GM20000 (cell line): Measurements from ENCODE around the gene KCND2.

Source experiments
- DNase-seq: peaks from one replicate; pipeline ENCODE4 v3.0.0; 2012; ENCODE audit warnings: low spot score
- TF ChIP-seq, protein P1 (sequence below): IDR thresholded peaks from 2 replicates; pipeline ENCODE4 v1.5.1; 2012; ENCODE audit warnings: mild to moderate bottlenecking, control low read depth; ENCODE audit errors: extremely low read depth, missing control alignments

Gene KCND2

DNA sequence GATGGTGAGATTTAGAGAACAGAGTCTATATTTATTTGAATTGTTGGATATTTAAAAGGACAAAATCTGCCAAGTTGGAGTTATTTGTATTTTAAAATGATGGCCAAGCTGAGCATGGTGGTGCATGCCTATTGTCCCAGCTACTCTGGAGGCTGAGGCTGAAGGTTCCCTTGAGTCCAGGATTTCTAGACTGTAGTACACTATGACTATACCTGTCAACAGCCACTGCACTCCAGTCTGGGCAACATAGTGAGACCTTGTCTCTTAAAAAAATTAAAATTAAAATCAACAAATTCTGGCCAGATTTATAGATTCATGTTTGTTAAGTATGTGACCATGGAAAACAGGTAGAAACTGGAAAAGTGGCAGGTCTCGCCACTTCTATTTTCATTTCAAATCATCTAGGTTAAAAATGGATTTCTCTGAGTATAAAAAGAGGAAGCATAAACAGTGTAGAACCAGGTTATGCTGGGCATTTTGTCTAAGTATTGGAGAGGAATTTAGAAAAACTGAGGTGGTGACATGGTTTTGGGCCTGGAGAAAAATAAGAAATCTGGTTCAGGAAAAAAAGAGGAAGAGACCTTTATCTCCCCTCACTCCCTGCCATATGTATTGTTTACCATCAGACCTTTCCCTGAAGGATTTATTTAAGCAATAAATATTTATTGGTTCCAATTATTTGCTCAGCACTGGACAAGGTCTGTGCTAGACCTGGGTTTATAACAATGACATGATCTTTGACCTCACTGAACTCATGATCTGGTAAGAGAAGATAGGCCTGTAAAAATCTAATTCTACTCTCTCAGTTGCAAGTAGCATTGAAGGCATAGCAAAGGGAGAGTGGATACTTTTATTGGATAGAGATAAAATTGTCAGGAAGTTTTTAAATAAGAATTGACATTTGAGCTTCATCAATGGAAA lies 450.8 kb downstream of the KCND2 start:
- no peak for DNase-seq
- TF ChIP-seq, protein P1, sequence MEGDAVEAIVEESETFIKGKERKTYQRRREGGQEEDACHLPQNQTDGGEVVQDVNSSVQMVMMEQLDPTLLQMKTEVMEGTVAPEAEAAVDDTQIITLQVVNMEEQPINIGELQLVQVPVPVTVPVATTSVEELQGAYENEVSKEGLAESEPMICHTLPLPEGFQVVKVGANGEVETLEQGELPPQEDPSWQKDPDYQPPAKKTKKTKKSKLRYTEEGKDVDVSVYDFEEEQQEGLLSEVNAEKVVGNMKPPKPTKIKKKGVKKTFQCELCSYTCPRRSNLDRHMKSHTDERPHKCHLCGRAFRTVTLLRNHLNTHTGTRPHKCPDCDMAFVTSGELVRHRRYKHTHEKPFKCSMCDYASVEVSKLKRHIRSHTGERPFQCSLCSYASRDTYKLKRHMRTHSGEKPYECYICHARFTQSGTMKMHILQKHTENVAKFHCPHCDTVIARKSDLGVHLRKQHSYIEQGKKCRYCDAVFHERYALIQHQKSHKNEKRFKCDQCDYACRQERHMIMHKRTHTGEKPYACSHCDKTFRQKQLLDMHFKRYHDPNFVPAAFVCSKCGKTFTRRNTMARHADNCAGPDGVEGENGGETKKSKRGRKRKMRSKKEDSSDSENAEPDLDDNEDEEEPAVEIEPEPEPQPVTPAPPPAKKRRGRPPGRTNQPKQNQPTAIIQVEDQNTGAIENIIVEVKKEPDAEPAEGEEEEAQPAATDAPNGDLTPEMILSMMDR, result no peak

DNA sequence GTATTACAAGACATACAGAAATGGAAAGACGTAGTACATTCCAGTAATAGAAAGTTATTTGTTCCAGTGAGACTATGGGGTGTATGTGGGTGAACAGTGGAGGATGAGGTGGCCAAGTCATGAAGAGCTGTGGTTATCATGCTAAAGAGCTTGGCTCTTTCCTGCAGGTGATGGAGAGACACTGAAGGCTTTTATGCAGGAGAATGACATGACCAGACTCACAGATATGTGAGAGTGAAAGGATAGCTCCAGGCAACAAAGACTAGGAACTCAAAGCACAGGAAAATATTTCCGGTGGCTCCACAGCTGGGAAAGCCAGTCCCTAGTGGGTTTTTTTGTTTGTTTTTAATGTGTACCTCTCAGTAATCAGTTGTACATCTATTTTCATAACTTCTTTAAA lies 451.5 kb downstream of the KCND2 start:
- DNase-seq, result no peak
- TF ChIP-seq, protein P1, result no peak

DNA sequence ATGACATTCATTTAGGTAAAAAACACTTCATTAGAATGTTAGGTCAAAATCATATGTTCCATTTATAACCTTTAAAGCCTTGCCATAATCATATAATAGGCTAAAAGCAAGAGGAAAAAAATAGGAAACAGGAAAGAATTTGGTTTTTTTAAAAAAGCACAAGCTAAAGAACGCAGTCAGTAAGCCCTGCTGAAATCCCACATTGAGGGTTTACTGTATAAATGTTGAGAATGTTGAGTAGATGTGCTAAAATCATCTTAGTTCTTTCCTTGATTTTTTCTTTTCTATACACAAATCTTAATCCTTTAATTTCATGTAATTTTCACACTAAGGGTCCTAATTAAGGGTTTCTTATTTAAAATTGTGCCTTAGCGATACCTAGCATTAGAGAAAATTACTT lies 452.0 kb downstream of the KCND2 start:
- DNase-seq, result no peak
- TF ChIP-seq, protein P1, result no peak

DNA sequence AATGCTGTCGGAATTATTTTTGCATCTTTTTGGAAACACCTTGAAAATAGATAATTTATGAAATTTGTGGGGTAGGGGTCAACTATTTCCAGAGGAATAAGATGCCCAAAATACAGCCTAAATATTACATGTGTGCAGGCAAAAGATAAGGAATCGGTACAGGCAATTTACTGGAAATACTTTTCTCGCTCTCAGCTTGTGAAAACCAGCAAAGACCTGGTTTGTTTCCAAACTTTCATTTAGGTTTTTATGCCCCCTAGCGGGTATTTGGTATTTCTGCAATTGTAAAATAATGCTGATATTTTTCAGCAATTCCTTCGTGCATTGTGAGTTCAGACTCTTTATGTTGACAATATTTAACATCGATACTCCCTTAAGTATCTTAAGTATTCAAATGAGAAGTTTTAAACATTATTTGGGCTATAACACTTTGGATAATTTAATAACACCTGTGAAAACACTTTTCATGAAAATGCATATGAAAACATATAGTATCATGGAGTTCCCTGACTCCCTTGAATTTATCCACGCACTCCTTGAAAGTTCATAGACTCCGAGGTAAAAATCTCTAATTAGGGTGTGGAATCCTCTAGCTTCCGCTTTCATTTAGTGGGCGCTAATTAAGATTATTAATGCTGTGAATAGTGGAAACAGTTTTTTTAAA lies 452.5 kb downstream of the KCND2 start:
- peak; percentile 27 for DNase-seq
- TF ChIP-seq, protein P1, result peak; percentile 23

DNA sequence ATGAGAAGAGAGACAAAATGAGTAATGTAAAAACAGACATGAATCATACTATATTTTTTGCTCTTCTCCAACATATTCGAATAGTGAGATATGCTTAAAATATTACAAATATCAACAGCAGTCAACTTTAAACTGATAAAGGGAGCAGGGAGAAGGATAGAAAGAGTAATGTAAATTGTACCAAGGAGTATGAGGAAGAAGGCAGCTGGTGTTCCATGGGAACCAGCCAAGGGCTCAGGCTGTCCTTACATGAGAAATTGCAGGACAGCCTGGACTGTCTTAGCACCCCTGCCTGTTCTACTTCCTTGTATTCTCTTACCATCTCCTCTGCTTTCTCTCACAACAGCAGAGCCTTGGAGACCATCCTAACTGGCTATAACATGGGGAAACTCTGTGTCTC lies 456.3 kb downstream of the KCND2 start:
- TF ChIP-seq, protein P1, result no peak
- no peak for DNase-seq

DNA sequence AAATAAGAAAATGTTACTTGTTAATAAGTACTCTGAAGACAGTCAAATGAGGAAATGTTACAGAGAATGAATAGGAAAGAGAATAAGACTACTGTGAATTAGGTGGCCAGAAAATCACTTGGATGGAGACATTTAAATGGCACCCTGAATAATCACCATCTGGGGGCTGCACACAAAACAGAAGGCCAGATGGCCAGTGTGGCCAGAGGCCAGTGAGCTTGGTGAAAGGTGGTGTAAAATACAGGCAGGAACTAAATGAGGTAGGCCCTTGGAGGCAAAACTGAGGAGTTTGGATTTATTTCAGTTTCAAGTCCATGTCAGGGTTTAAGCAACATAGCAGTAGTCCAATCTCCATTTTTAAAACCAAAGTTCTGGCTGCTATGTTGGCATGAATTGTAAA lies 458.3 kb downstream of the KCND2 start:
- no peak for DNase-seq
- TF ChIP-seq, protein P1, result no peak

DNA sequence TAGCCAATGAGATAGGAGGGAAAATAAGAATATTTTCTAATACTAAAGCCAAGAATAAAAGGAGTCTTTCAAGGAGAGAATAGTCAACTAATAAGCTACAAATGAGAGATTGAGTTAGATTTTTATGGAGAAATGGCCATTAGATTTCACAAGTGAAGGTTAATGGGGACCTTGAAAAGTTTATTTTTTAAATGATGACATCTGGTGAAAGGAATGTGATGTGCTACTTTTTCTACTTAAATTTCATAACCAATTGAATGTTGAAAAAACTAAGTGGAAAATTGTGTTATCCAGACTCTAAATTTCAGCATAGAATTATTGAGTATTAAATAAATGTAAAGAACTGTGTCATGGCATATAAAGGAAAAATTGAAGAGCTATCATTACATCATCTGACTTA lies 459.3 kb downstream of the KCND2 start:
- no peak for DNase-seq
- TF ChIP-seq, protein P1, result no peak
